Gastrocnemius medialis (tissue), 4 donors: ENCODE results near the gene HSD17B14.
A peak's percentile ranks its signal among the peaks of the same experiment; 100 is the strongest.

ENCODE experiments used
- POLR2A ChIP-seq, 2 donors: fragments of 450-650 bp; IDR thresholded peaks; one replicate each; pipeline ENCODE4 v1.6.1; 2017; ENCODE audit warnings: antibody characterized with exemption in 2 of 2, mild to moderate bottlenecking in 2 of 2, moderate library complexity in 2 of 2
- TF ChIP-seq, protein P1 (sequence below), 5 experiments: fragments of 450-650 bp in 3 of 5; fragments of 200-600 bp in 2 of 5; sonication (generic) in 2 of 5; IDR thresholded peaks in 4 of 5; conservative IDR thresholded peaks in 1 of 5; 1 replicate in 4 of 5; 2 replicates in 1 of 5; pipeline ENCODE4 v1.5.1; 2016 to 2019; ENCODE audit warnings: antibody characterized with exemption in 5 of 5, mild to moderate bottlenecking in 3 of 5, moderate library complexity in 3 of 5

DNA sequence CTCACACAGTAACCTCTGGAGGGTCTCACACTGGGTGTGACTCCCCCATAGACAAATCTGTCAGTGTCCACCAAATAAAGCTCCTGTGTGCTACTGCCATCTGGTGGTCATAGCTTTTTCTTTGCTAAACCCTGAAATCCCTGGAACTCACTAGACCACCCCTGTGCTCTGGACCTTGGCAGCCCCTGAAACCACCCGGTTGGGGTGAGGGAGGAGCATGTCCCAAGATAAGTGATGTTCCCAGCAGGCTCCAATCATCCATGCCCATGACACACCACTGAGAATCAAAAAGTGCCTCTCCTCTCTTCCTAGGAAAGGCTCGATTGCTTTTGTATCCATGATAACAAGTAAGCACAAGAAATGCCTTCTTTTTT is 6.5 kb upstream of the HSD17B14 start:
- TF ChIP-seq, protein P1, sequence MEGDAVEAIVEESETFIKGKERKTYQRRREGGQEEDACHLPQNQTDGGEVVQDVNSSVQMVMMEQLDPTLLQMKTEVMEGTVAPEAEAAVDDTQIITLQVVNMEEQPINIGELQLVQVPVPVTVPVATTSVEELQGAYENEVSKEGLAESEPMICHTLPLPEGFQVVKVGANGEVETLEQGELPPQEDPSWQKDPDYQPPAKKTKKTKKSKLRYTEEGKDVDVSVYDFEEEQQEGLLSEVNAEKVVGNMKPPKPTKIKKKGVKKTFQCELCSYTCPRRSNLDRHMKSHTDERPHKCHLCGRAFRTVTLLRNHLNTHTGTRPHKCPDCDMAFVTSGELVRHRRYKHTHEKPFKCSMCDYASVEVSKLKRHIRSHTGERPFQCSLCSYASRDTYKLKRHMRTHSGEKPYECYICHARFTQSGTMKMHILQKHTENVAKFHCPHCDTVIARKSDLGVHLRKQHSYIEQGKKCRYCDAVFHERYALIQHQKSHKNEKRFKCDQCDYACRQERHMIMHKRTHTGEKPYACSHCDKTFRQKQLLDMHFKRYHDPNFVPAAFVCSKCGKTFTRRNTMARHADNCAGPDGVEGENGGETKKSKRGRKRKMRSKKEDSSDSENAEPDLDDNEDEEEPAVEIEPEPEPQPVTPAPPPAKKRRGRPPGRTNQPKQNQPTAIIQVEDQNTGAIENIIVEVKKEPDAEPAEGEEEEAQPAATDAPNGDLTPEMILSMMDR (IDR thresholded peaks at IDR 0.05 in 4 of 5, conservative IDR thresholded peaks at IDR 0.05 in 1 of 5): peak; percentile 70 to 93 (median 86)
- TF ChIP-seq POLR2A (IDR thresholded peaks at IDR 0.05): no peak
